ENCODE data around the gene GRIP2. TPM values are rescaled to one million over a fixed set of nuclear protein-coding genes. Genes with fewer than 3 reads are reported as not detected.

The GRIP2 gene
- total and polyA plus RNA-seq, 2 donors (not counting 1 experiment from before 2014, with no cell fraction given), result under 0.01 to 0.87 TPM

GRCh38 chr3:14461748-14462324 is 78.3 kb downstream of the GRIP2 start:
- H3K27ac ChIP-seq (ENCODE audit: insufficient read depth, low read length), result no peak overlapping the region
- H3K27me3 ChIP-seq (ENCODE audit: control insufficient read depth, insufficient read depth, low read length), result no peaks in the 10 kb centered on the region
- DNase-seq (ENCODE audit: low read depth in 2 of 2), result peak; percentile 72 to 81
- no peaks in the 10 kb centered on the region for H3K4me1 ChIP-seq (ENCODE audit: control insufficient read depth, extremely low read depth, insufficient read depth, low read length)
- TF ChIP-seq CTCF (conservative IDR thresholded peaks at IDR 0.05 in 1 of 2, IDR thresholded peaks at IDR 0.05 in 1 of 2; ENCODE audit: low read depth in 1 of 2, low read length in 2 of 2) (peak; percentile 78 to 94), EZH2 (IDR thresholded peaks at IDR 0.05; ENCODE audit: low read length, missing control alignments) (no peak)
- peaks cover 2% of the 10 kb centered on the region for H3K36me3 ChIP-seq (ENCODE audit: control insufficient read depth, insufficient read depth, low read length)
- H4K20me1 ChIP-seq (ENCODE audit: control insufficient read depth, extremely low read depth, insufficient read depth, low read length), result no peaks in the 10 kb centered on the region
- no peak overlapping the region for H3K4me2 ChIP-seq (ENCODE audit: extremely low read depth, insufficient read depth, low read length)
- H3K4me3 ChIP-seq (replicated peaks in 1 of 4; ENCODE audit: control extremely low read depth in 1 of 4, insufficient read depth in 1 of 4, low read depth in 3 of 4, low read length in 4 of 4), result no peak overlapping the region
- no peaks in the 10 kb centered on the region for H3K79me2 ChIP-seq (ENCODE audit: control insufficient read depth, insufficient read depth, low read length)
- no peak overlapping the region for H2AFZ ChIP-seq (ENCODE audit: low read length)
- H3K9me3 ChIP-seq (ENCODE audit: control insufficient read depth, insufficient read depth, low read depth, low read length), result no peaks in the 10 kb centered on the region
- H3K9ac ChIP-seq (ENCODE audit: insufficient read depth, low read length), result no peak overlapping the region

DNA sequence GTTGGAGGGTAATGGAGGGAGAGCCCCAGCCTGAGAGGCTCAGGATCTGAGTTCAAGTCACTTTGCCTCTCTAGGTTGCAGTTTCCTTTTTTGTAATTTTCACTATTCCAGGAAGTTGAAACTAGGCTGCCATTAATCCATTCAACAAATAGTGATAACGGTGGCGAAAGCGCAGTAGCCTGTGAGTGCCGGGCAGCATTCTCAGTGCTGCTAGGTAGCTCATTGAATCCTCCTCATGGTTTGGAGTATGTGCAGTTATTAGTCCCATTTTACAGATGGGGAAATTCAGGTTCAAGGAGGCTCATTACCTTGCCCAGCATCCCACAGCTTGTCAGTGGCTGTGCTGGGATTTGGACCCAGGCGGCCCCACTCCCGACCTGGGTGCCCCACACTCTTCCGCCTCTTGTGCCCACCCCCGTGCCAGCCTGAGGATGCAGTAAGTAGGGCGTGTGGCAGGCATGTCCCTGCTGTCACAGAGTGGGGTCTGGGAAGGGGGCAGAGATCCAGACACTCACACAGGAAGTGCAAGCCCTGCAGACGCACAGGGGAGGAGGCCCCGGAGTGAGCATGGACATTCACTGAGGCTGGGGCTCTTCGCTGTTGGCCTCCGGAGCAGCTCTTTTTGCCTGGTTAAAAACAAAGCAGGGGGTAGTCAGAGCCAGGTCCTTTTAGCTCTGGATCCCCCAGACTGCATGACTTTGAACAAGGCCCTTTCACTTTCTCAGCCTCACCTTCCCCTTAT is 79.0 kb downstream of the GRIP2 start:
- Histone ChIP-seq H3K36me3 (ENCODE audit: control insufficient read depth, insufficient read depth, low read length) (no peaks in the 10 kb centered on the region), H3K9me3 (ENCODE audit: control insufficient read depth, insufficient read depth, low read depth, low read length) (no peaks in the 10 kb centered on the region), H4K20me1 (ENCODE audit: control insufficient read depth, extremely low read depth, insufficient read depth, low read length) (no peaks in the 10 kb centered on the region), H3K27me3 (ENCODE audit: control insufficient read depth, insufficient read depth, low read length) (no peaks in the 10 kb centered on the region), H2AFZ (ENCODE audit: low read length) (no peak overlapping the region), H3K4me2 (ENCODE audit: extremely low read depth, insufficient read depth, low read length) (no peak overlapping the region), H3K4me3 (replicated peaks in 1 of 4; ENCODE audit: control extremely low read depth in 1 of 4, insufficient read depth in 1 of 4, low read depth in 3 of 4, low read length in 4 of 4) (no peak overlapping the region), H3K27ac (ENCODE audit: insufficient read depth, low read length) (no peak overlapping the region), H3K79me2 (ENCODE audit: control insufficient read depth, insufficient read depth, low read length) (no peaks in the 10 kb centered on the region), H3K4me1 (ENCODE audit: control insufficient read depth, extremely low read depth, insufficient read depth, low read length) (no peaks in the 10 kb centered on the region), H3K9ac (ENCODE audit: insufficient read depth, low read length) (no peak overlapping the region)
- DNase-seq (ENCODE audit: low read depth in 2 of 2), result no peak
- TF ChIP-seq EZH2 (IDR thresholded peaks at IDR 0.05; ENCODE audit: low read length, missing control alignments), result no peak
- TF ChIP-seq CTCF (conservative IDR thresholded peaks at IDR 0.05 in 1 of 2, IDR thresholded peaks at IDR 0.05 in 1 of 2; ENCODE audit: low read depth in 1 of 2, low read length in 2 of 2), result no peak

- no peaks in the 10 kb centered on the region for H3K9me3 ChIP-seq (ENCODE audit: control insufficient read depth, insufficient read depth, low read depth, low read length)
- H3K4me2 ChIP-seq (ENCODE audit: extremely low read depth, insufficient read depth, low read length), result no peak overlapping the region
- H3K4me3 ChIP-seq (replicated peaks in 1 of 4; ENCODE audit: control extremely low read depth in 1 of 4, insufficient read depth in 1 of 4, low read depth in 3 of 4, low read length in 4 of 4), result no peak overlapping the region
- peak; percentile 95 to 98 for DNase-seq (ENCODE audit: low read depth in 2 of 2)
- H4K20me1 ChIP-seq (ENCODE audit: control insufficient read depth, extremely low read depth, insufficient read depth, low read length), result no peaks in the 10 kb centered on the region
- H3K4me1 ChIP-seq (ENCODE audit: control insufficient read depth, extremely low read depth, insufficient read depth, low read length), result no peaks in the 10 kb centered on the region
- no peak overlapping the region for H3K9ac ChIP-seq (ENCODE audit: insufficient read depth, low read length)
- no peaks in the 10 kb centered on the region for H3K36me3 ChIP-seq (ENCODE audit: control insufficient read depth, insufficient read depth, low read length)
- H3K79me2 ChIP-seq (ENCODE audit: control insufficient read depth, insufficient read depth, low read length), result no peaks in the 10 kb centered on the region
- TF ChIP-seq EZH2 (IDR thresholded peaks at IDR 0.05; ENCODE audit: low read length, missing control alignments) (no peak), CTCF (conservative IDR thresholded peaks at IDR 0.05 in 1 of 2, IDR thresholded peaks at IDR 0.05 in 1 of 2; ENCODE audit: low read depth in 1 of 2, low read length in 2 of 2) (no peak)
- H3K27me3 ChIP-seq (ENCODE audit: control insufficient read depth, insufficient read depth, low read length), result no peaks in the 10 kb centered on the region
- H2AFZ ChIP-seq (ENCODE audit: low read length), result no peak overlapping the region
- H3K27ac ChIP-seq (ENCODE audit: insufficient read depth, low read length), result no peak overlapping the region
These were observed 79.7 kb downstream of the GRIP2 start for GRCh38 chr3:14460342-14461005.
